Left ventricle myocardium inferior (tissue), 1 donor: Measurements from ENCODE around the gene CCDC47. TPM values are rescaled to one million over a fixed set of nuclear protein-coding genes. Genes with fewer than 3 reads are reported as not detected.

Source experiments
- DNase-seq: peaks from one replicate; pipeline ENCODE4 v3.0.0-alpha.2; 2020
- H3K27ac ChIP-seq: fragments of 200-600 bp; replicated peaks from 2 replicates; pipeline ENCODE4 v1.8.0; 2021
- H3K27me3 ChIP-seq: fragments of 200-600 bp; 2 replicates; pipeline ENCODE4 v1.8.0; 2021; ENCODE audit warnings: low read depth
- H3K36me3 ChIP-seq: fragments of 200-600 bp; 2 replicates; pipeline ENCODE4 v1.8.0; 2021
- H3K4me1 ChIP-seq: fragments of 200-600 bp; 2 replicates; pipeline ENCODE4 v1.8.0; 2021
- H3K4me3 ChIP-seq: fragments of 200-600 bp; 2 replicates; pipeline ENCODE4 v1.8.0; 2021; ENCODE audit warnings: mild to moderate bottlenecking, moderate library complexity
- H3K9me3 ChIP-seq: fragments of 200-600 bp; replicated peaks from 2 replicates; pipeline ENCODE4 v1.8.0; 2021
- intact Hi-C: fragments of 100-400 bp; cut with micrococcal nuclease; formaldehyde crosslinking; loops from one replicate; pipeline ENCODE4 v1.11.0; 2022
- total RNA-seq: library from RNA; stranded (reverse); fragmentation: NEBNext Ultra II Directional; extraction: Animal tissue kit (Norgen Biotek cat#: 25700); gene quantifications from one replicate; pipeline ENCODE4 v1.2.1, GENCODE V29; 2021
- TF ChIP-seq, protein P1 (sequence below): fragments of 200-600 bp; IDR thresholded peaks from 2 replicates; pipeline ENCODE4 v1.8.0; 2021; ENCODE audit warnings: antibody characterized with exemption, mild to moderate bottlenecking, borderline replicate concordance
- donor health status: DM: no; HTN: yes; CAD: no; lungs with severe emphysema.

The CCDC47 gene
- total RNA-seq, 1 donor from 2014 or later: 79.6 TPM

GRCh38 chr17:63790057-63790456, 16.7 kb upstream of the CCDC47 start:
- H3K27ac ChIP-seq: no peak overlapping the region
- TF ChIP-seq, protein P1, sequence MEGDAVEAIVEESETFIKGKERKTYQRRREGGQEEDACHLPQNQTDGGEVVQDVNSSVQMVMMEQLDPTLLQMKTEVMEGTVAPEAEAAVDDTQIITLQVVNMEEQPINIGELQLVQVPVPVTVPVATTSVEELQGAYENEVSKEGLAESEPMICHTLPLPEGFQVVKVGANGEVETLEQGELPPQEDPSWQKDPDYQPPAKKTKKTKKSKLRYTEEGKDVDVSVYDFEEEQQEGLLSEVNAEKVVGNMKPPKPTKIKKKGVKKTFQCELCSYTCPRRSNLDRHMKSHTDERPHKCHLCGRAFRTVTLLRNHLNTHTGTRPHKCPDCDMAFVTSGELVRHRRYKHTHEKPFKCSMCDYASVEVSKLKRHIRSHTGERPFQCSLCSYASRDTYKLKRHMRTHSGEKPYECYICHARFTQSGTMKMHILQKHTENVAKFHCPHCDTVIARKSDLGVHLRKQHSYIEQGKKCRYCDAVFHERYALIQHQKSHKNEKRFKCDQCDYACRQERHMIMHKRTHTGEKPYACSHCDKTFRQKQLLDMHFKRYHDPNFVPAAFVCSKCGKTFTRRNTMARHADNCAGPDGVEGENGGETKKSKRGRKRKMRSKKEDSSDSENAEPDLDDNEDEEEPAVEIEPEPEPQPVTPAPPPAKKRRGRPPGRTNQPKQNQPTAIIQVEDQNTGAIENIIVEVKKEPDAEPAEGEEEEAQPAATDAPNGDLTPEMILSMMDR: no peak
- DNase-seq: no peak
- no peaks in the 10 kb centered on the region for H3K27me3 ChIP-seq
- H3K4me1 ChIP-seq: no peaks in the 10 kb centered on the region
- H3K9me3 ChIP-seq: no peaks in the 10 kb centered on the region
- H3K36me3 ChIP-seq: peaks cover 82% of the 10 kb centered on the region
- intact Hi-C loops: no loop called here
- no peak overlapping the region for H3K4me3 ChIP-seq

DNA sequence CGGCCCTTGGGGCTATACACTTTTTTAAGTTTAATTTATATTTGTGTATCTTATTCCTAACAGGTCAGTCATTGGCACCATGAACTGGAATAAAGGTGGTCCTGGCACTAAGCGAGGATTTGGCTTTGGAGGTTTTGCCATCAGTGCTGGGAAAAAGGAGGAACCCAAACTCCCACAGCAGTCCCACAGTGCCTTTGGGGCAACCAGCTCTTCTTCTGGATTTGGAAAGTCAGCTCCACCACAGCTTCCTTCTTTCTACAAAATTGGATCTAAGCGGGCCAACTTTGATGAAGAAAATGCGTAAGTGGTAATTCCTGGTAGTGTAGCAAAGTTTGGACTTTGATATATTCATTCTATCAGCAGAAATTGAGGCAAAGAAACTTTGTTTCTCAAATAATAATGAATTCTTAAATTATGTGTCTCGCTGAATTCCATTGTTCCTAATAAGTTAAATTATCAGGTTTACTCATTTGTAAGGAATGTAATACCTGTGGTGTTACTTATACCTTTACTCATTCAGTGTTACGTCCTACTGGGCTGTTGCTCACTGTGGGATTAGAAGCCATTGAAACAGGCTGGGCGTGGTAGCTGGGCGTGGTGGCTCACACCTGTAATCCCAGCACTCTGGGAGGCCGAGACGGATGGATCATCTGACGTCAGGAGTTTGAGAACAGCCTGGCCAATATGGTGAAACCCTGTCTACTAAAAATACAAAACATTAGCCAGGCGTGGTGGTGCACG, 13.7 kb upstream of the CCDC47 start:
- intact Hi-C loops: no loop called here
- Histone ChIP-seq H3K4me1 (peaks cover 12% of the 10 kb centered on the region), H3K9me3 (no peaks in the 10 kb centered on the region), H3K27me3 (no peaks in the 10 kb centered on the region), H3K36me3 (peaks cover 52% of the 10 kb centered on the region), H3K4me3 (no peak overlapping the region), H3K27ac (no peak overlapping the region)
- TF ChIP-seq, protein P1: no peak
- no peak for DNase-seq

- Histone ChIP-seq H3K9me3 (no peaks in the 10 kb centered on the region), H3K4me3 (no peak overlapping the region), H3K36me3 (peaks cover 43% of the 10 kb centered on the region), H3K27ac (no peak overlapping the region), H3K4me1 (peaks cover 15% of the 10 kb centered on the region), H3K27me3 (no peaks in the 10 kb centered on the region)
- intact Hi-C loops: no loop called here
- no peak for DNase-seq
- TF ChIP-seq, protein P1: no peak
These were observed 12.7 kb upstream of the CCDC47 start for GRCh38 chr17:63786117-63786516.

DNA sequence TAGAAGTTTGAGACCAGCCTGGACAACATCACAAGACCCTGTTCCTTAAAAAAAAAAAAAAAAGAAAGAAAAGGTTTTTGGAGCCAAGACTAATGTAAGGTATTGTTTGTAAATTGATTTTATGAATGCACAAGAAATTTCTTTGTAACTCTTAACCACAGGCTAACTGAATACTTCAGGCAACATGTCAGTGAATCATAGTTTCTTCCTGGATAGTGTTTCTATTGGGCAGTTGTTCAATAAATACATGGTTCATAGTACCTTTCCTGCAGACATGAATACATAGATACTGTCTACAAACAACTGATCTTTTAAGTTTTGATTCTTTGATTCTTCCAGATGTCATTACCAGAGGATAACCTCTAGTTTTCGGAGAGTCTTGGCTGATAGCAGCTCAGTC, 12.2 kb upstream of the CCDC47 start:
- Histone ChIP-seq H3K4me1 (peaks cover 20% of the 10 kb centered on the region), H3K9me3 (no peaks in the 10 kb centered on the region), H3K36me3 (peaks cover 43% of the 10 kb centered on the region), H3K27me3 (no peaks in the 10 kb centered on the region), H3K4me3 (no peak overlapping the region), H3K27ac (no peak overlapping the region)
- DNase-seq: no peak
- TF ChIP-seq, protein P1: no peak
- intact Hi-C loops: no loop called here

GRCh38 chr17:63783522-63783921, 10.1 kb upstream of the CCDC47 start:
- no peak for DNase-seq
- Histone ChIP-seq H3K36me3 (peaks cover 42% of the 10 kb centered on the region), H3K4me3 (no peak overlapping the region), H3K27ac (no peak overlapping the region), H3K9me3 (no peaks in the 10 kb centered on the region), H3K27me3 (no peaks in the 10 kb centered on the region), H3K4me1 (peaks cover 40% of the 10 kb centered on the region)
- intact Hi-C loops: no loop called here
- TF ChIP-seq, protein P1: no peak
